GM21825 (cell line): ENCODE data around the gene DAZAP2.
"Not testable (repeated sequence)": the region's sequence is repeated elsewhere in the genome, so short reads cannot be mapped to it uniquely, and the experiment has no call there.

Experiments used
- ATAC-seq: cut with Tn5 transposase; IDR thresholded peaks from one replicate; pipeline ENCODE4 v1.9.1; 2021; ENCODE audit warnings: mild to moderate bottlenecking, moderate library complexity; ENCODE audit not compliant: unreplicated experiment

The DAZAP2 gene

GRCh38 chr12:51246254-51246853, 7.7 kb downstream of the DAZAP2 start:
- ATAC-seq, result no peak

- no peak for ATAC-seq
These were observed 9.0 kb downstream of the DAZAP2 start for GRCh38 chr12:51247523-51248206.

GRCh38 chr12:51253276-51253675, 14.7 kb downstream of the DAZAP2 start:
- no peak for ATAC-seq

- no peak for ATAC-seq
These were observed 15.9 kb downstream of the DAZAP2 start for GRCh38 chr12:51254536-51254935.

- ATAC-seq, result not testable (repeated sequence)
These were observed 21.0 kb downstream of the DAZAP2 start for GRCh38 chr12:51259600-51259999.

- ATAC-seq, result no peak
These were observed 24.1 kb downstream of the DAZAP2 start for GRCh38 chr12:51262758-51263177.

GRCh38 chr12:51263341-51263740, 24.7 kb downstream of the DAZAP2 start:
- no peak for ATAC-seq

GRCh38 chr12:51264297-51264696, 25.7 kb downstream of the DAZAP2 start:
- no peak for ATAC-seq

GRCh38 chr12:51265024-51265423, 26.4 kb downstream of the DAZAP2 start:
- no peak for ATAC-seq

GRCh38 chr12:51269174-51270066, 30.8 kb downstream of the DAZAP2 start:
- peak; percentile 45 for ATAC-seq

- ATAC-seq, result peak; percentile 61
These were observed 31.7 kb downstream of the DAZAP2 start, which contains the start of gene SMAGP for GRCh38 chr12:51270067-51270950. TSS of gene SMAGP (minus strand) at chr12:51270415. CDS start at chr12:51269278, 1,137 bp downstream.

- ATAC-seq, result no peak
These were observed 32.4 kb downstream of the DAZAP2 start for GRCh38 chr12:51270951-51271518.

GRCh38 chr12:51272810-51273209, 34.2 kb downstream of the DAZAP2 start:
- not testable (repeated sequence) for ATAC-seq

- ATAC-seq, result no peak
These were observed 36.5 kb downstream of the DAZAP2 start for GRCh38 chr12:51275088-51275487.

- ATAC-seq, result no peak
These were observed 42.7 kb downstream of the DAZAP2 start for GRCh38 chr12:51281202-51281924.

GRCh38 chr12:51285843-51286242, 47.2 kb downstream of the DAZAP2 start:
- no peak for ATAC-seq

- ATAC-seq, result not testable (repeated sequence)
These were observed 53.2 kb downstream of the DAZAP2 start for GRCh38 chr12:51291603-51292513.
